ENCODE results near the gene MTA3. TPM values are rescaled to one million over a fixed set of nuclear protein-coding genes. Genes with fewer than 3 reads are reported as not detected.

The MTA3 gene
- total and polyA plus RNA-seq, 2 donors (not counting 3 experiments of a cell fraction or from before 2014, with no cell fraction given): 36.3 to 53.3 TPM

DNA sequence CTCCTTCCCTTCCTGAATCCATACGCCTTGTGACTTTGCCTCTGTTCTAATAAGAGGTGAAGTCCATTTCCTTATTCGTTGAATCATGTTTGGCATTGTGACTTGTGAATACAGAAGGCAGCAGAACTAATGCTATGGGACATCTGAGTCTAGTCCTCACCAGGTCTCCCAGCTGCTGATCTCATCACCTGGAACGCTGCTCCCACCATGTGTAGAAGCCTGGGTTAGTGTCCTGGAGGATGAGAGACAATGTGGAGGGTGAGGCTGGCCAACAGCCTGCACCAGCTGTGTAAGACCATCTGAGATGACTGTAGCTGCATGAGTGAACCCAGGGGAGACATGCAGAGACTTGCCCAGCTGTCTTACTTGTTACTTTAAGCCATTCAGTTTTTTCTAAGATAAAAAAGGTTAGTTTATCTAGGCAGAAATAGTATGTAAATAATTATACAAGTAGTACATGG lies 227.4 kb downstream of the MTA3 start:
- Histone ChIP-seq H2AFZ (ENCODE audit: low read depth, low read length) (peak overlapping the region; percentile 36), H3K9me1 (replicated peaks; ENCODE audit: control insufficient read depth, extremely low read depth, insufficient read depth, low read length) (no peaks in the 10 kb centered on the region), H3K9ac (replicated peaks; ENCODE audit: extremely low read depth, insufficient read depth, low read length) (no peak overlapping the region), H3K9me3 (replicated peaks; ENCODE audit: control insufficient read depth, insufficient read depth, low read length) (no peaks in the 10 kb centered on the region), H3K27ac (ENCODE audit: insufficient read depth, low read depth, low read length) (no peak overlapping the region), H3K36me3 (ENCODE audit: control insufficient read depth in 2 of 2, extremely low read depth in 1 of 2, insufficient read depth in 2 of 2, low read length in 2 of 2) (no peaks in the 10 kb centered on the region), H3K4me3 (replicated peaks in 1 of 3; ENCODE audit: insufficient read depth in 1 of 3, low read depth in 1 of 3, low read length in 3 of 3) (no peak overlapping the region), H3K4me2 (ENCODE audit: insufficient read depth, low read length) (no peak overlapping the region), H3K27me3 (ENCODE audit: control insufficient read depth in 2 of 2, insufficient read depth in 2 of 2, low read length in 2 of 2) (peaks cover 11 to 12% of the 10 kb centered on the region in 2 experiments), H4K20me1 (replicated peaks; ENCODE audit: control insufficient read depth, extremely low read depth, insufficient read depth, low read length) (no peaks in the 10 kb centered on the region), H3K4me1 (ENCODE audit: control insufficient read depth, extremely low read depth, insufficient read depth, low read length) (peaks cover 4% of the 10 kb centered on the region), H3K79me2 (ENCODE audit: control insufficient read depth, insufficient read depth, low read length) (no peaks in the 10 kb centered on the region)
- dilution Hi-C loops (cut with MboI; ENCODE audit: extremely low pct_ligation_motif_present, low sequenced_read_pairs): no loop called here
- TSS peak; percentile 84 for BruUV-seq (replicated peaks)
- peak; percentile 63 for FAIRE-seq
- ChIA-PET CTCF (no interaction called here), POLR2A (no interaction called here)
- peak; percentile 49 for DNase-seq (ENCODE audit: low read depth, low spot score)
- TF ChIP-seq MYC (IDR thresholded peaks at IDR 0.05; ENCODE audit: low read depth, low read length): no peak
- TF ChIP-seq POLR2A (IDR thresholded peaks at IDR 0.05; ENCODE audit: low read depth, low read length): no peak
- no peak for TF ChIP-seq FOS (IDR thresholded peaks at IDR 0.05; ENCODE audit: borderline replicate concordance, insufficient read depth, low read length)
- TF ChIP-seq GATA2 (IDR thresholded peaks at IDR 0.05; ENCODE audit: insufficient read depth, insufficient read length, low read depth, low read length): no peak
- TF ChIP-seq POLR2AphosphoS5 (IDR thresholded peaks at IDR 0.05; ENCODE audit: insufficient read depth, low read depth, low read length): no peak
- TF ChIP-seq, protein P1, sequence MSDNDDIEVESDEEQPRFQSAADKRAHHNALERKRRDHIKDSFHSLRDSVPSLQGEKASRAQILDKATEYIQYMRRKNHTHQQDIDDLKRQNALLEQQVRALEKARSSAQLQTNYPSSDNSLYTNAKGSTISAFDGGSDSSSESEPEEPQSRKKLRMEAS (IDR thresholded peaks at IDR 0.05; ENCODE audit: insufficient read depth, insufficient read length): no peak
- TF ChIP-seq EZH2 (IDR thresholded peaks at IDR 0.05; ENCODE audit: borderline replicate concordance, low read depth, low read length, severe bottlenecking): no peak
- no peak for TF ChIP-seq CTCF (IDR thresholded peaks at IDR 0.05; ENCODE audit: extremely low read depth in 1 of 2, insufficient read depth in 1 of 2, low read depth in 1 of 2, low read length in 2 of 2)
- no peak for TF ChIP-seq JUN (IDR thresholded peaks at IDR 0.05; ENCODE audit: borderline replicate concordance, insufficient read depth, insufficient read length, low read depth)
- intact Hi-C loops (cut with micrococcal nuclease): loop anchor here (2.0 kb wide), 1 partner anchor 13 kb away; no protein-coding TSS in a partner anchor

Data from endothelial cell of umbilical vein (primary cell).